MCF 10A (cell line): ENCODE data around the gene RAMACL. TPM values are rescaled to one million over a fixed set of nuclear protein-coding genes. Genes with fewer than 3 reads are reported as not detected.

Experiments used
- BruUV-seq: library from RNA; stranded (reverse); fragments of 400-500 nt; replicated peaks from 2 replicates; lab custom pipeline; 2021; lab: Mats Ljungman, UMichigan
- CTCF ChIA-PET: fragments of 300-600 bp; sonication (Branson Sonifier 250); formaldehyde crosslinking; extraction: SDS; loops from one replicate; lab custom pipeline; 2021; ENCODE audit warnings: antibody characterized with exemption, inconsistent platforms; lab: Yijun Ruan, JAX
- POLR2A ChIA-PET: fragments of 300-600, 350-650 bp; sonication (Branson Sonifier 250); formaldehyde crosslinking; extraction: SDS; loops from one replicate; lab custom pipeline; 2020; ENCODE audit warnings: antibody characterized with exemption, inconsistent platforms; lab: Yijun Ruan, JAX
- DNase-seq: peaks from one replicate; pipeline ENCODE4 v3.0.0-alpha.2; 2018; ENCODE audit not compliant: unreplicated experiment
- H3K27ac Mint-ChIP-seq: one replicate; pipeline ENCODE4 v1.8.0; 2022; ENCODE audit warnings: mild to moderate bottlenecking, low read depth, mixed read lengths; ENCODE audit not compliant: unreplicated experiment
- H3K27me3 Mint-ChIP-seq: one replicate; pipeline ENCODE4 v1.8.0; 2022; ENCODE audit warnings: mixed read lengths; ENCODE audit not compliant: insufficient read depth, unreplicated experiment
- H3K36me3 Mint-ChIP-seq: one replicate; pipeline ENCODE4 v1.8.0; 2022; ENCODE audit warnings: mild to moderate bottlenecking, moderate library complexity, mixed read lengths; ENCODE audit not compliant: insufficient read depth, unreplicated experiment
- H3K4me1 Mint-ChIP-seq: one replicate; pipeline ENCODE4 v1.8.0; 2022; ENCODE audit warnings: mixed read lengths; ENCODE audit not compliant: insufficient read depth, unreplicated experiment
- H3K4me3 Mint-ChIP-seq: one replicate; pipeline ENCODE4 v1.8.0; 2022; ENCODE audit warnings: mild to moderate bottlenecking, moderate library complexity, mixed read lengths; ENCODE audit not compliant: unreplicated experiment
- H3K9me3 Mint-ChIP-seq: one replicate; pipeline ENCODE4 v1.8.0; 2022; ENCODE audit warnings: mixed read lengths; ENCODE audit not compliant: unreplicated experiment
- CTCF ChIP-seq: fragments of 200-600 bp; IDR thresholded peaks from one replicate; pipeline ENCODE4 v1.8.0; 2022; ENCODE audit warnings: antibody characterized with exemption, mild to moderate bottlenecking; ENCODE audit not compliant: unreplicated experiment
- intact Hi-C: fragments of 100-400 bp; cut with micrococcal nuclease; formaldehyde crosslinking; loops from 2 replicates; pipeline ENCODE4 v1.14.1; 2022
- total RNA-seq: library from RNA; stranded (reverse); gene quantifications from 2 replicates; pipeline ENCODE4 v1.2.3, GENCODE V29; 2022

The RAMACL gene
- total RNA-seq, 1 experiment from 2014 or later = 5.3 TPM

DNA sequence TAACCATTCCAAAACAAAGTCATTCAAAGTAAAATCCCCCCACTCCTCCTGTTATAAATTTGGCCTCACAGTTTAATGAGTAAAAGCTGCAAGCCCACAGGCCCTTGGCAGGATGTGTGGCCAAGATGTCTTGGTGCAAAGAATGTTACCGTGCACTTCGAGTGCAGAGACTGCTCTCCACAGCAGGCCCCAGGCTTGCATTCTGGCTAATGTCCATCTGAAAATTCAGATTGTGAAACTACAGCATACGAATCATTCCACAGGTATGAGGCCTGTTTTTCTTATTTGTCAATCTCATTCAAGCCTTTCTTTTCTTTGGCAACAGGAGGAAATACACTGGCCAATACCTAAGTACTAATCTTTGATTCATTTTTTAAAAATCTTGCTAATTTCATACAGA is 33.4 kb upstream of the RAMACL start:
- Mint-ChIP-seq H3K27ac (peak overlapping the region; percentile 81), H3K4me1 (peaks cover 63% of the 10 kb centered on the region), H3K27me3 (no peaks in the 10 kb centered on the region), H3K4me3 (peak overlapping the region; percentile 67), H3K36me3 (peaks cover 38% of the 10 kb centered on the region), H3K9me3 (no peaks in the 10 kb centered on the region)
- peak; percentile 94 for DNase-seq
- TF ChIP-seq CTCF = no peak
- ChIA-PET POLR2A (interaction anchor here (0.7 to 8.7 kb wide), 7 partner anchors 9 to 1387 kb away, joined by 3 to 89 read pairs (median 8); no protein-coding TSS in a partner anchor), CTCF (interaction anchor here (0.8 to 2.9 kb wide), 3 partner anchors 21 to 104 kb away, joined by 3 to 12 read pairs (median 9); no protein-coding TSS in a partner anchor)
- BruUV-seq = no TSS peak
- intact Hi-C loops = no loop called here

DNA sequence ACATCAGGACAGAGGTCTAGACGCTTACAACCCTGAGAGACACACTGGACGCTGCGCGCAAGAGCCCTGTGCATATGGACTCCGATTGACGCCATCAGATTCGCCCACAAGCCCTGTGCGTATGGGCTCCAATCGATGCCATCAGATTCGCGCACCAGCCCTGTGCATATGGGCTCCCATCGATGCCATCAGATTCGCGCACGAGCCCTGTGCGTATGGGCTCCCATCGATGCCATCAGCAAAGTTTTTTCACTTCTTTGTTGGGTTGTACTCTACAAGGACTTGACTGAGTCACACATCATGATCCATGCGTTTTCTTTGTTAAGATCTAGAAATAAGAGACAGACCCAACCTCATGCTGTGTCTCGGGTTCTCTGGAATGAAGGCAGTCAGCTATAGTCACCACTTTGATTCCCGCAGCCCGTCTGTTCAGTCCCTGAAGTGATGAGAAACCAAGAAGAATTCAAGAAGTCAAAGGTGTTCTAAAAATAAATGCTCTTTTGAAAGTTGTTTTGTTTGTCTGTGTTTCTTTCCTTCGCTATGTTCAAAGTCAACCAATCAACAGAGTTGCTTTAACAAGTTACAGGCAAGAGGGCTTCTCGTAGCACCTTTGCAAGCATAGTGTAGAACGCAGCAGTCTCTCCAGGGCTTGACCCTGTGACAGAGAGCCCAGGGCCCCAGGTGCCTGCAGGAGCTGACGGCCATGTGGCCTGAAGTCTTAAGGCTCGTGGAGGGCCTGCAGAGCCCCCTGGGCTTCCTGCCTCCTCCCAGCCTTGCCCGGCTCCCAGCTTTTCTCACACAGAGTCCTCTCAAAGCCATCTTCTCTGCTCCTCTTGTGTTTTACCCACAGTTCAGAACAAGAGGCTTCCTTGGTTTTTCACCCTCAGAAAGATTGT is 32.6 kb upstream of the RAMACL start:
- POLR2A ChIA-PET = interaction anchor here (0.7 to 8.7 kb wide), 6 partner anchors 8 to 63 kb away, joined by 3 to 89 read pairs (median 34); no protein-coding TSS in a partner anchor
- peak overlapping the region; percentile 81 for H3K27ac Mint-ChIP-seq
- no peak overlapping the region for H3K4me3 Mint-ChIP-seq
- H3K9me3 Mint-ChIP-seq = no peaks in the 10 kb centered on the region
- no TSS peak for BruUV-seq
- H3K4me1 Mint-ChIP-seq = peaks cover 71% of the 10 kb centered on the region
- H3K27me3 Mint-ChIP-seq = no peaks in the 10 kb centered on the region
- intact Hi-C loops = no loop called here
- TF ChIP-seq CTCF = no peak
- CTCF ChIA-PET = interaction anchor here (0.8 to 2.9 kb wide), 3 partner anchors 20 to 103 kb away, joined by 3 to 12 read pairs (median 9); no protein-coding TSS in a partner anchor
- H3K36me3 Mint-ChIP-seq = peaks cover 42% of the 10 kb centered on the region
- peak; percentile 15 for DNase-seq

DNA sequence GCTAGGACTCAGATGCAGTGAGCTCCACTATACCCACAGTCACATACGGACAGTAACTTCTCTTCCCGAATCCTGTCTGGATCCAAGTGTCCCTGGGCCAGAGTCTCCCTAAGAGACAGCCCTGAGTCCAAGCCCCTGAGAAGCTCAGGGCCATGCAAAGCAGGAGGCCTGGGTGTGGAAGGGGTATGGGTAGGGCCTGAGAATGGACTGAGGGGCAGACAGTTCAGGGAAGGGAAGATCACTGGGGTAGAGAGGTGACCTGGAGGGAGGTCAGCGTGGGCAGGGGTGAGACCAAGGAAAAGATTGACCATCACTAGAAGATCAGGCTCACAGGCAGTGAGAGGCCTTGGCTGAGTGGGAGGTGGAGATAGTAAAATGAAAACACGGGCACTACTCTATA is 31.8 kb upstream of the RAMACL start:
- CTCF ChIA-PET = no interaction called here
- POLR2A ChIA-PET = interaction anchor here (0.7 to 1.1 kb wide), 2 partner anchors 8 to 19 kb away, joined by 4 to 6 read pairs; partner anchors contain the start of gene RPS6KA2
- no TSS peak for BruUV-seq
- TF ChIP-seq CTCF = no peak
- H3K36me3 Mint-ChIP-seq = peaks cover 46% of the 10 kb centered on the region
- no peaks in the 10 kb centered on the region for H3K27me3 Mint-ChIP-seq
- H3K4me1 Mint-ChIP-seq = peaks cover 74% of the 10 kb centered on the region
- no peak for DNase-seq
- H3K27ac Mint-ChIP-seq = no peak overlapping the region
- H3K4me3 Mint-ChIP-seq = no peak overlapping the region
- no peaks in the 10 kb centered on the region for H3K9me3 Mint-ChIP-seq
- intact Hi-C loops = no loop called here

GRCh38 chr6:166617359-166617758 is 30.9 kb upstream of the RAMACL start:
- CTCF ChIA-PET = no interaction called here
- POLR2A ChIA-PET = interaction anchor here (1.1 to 1.7 kb wide), 2 partner anchors 9 kb away, joined by 6 to 9 read pairs; partner anchors contain the start of gene RPS6KA2
- BruUV-seq = no TSS peak
- Mint-ChIP-seq H3K9me3 (no peaks in the 10 kb centered on the region), H3K27ac (no peak overlapping the region), H3K27me3 (no peaks in the 10 kb centered on the region), H3K4me3 (no peak overlapping the region), H3K36me3 (peaks cover 53% of the 10 kb centered on the region), H3K4me1 (peaks cover 77% of the 10 kb centered on the region)
- no peak for TF ChIP-seq CTCF
- intact Hi-C loops = no loop called here
- DNase-seq = no peak
